Endothelial cell (in vitro differentiated cells): ENCODE results near the gene PLEKHS1. TPM values are rescaled to one million over a fixed set of nuclear protein-coding genes. Genes with fewer than 3 reads are reported as not detected.

Experiments
- DNase-seq: peaks from one replicate; pipeline ENCODE4 v3.0.0; 2021; ENCODE audit warnings: low spot score
- H3K27ac Mint-ChIP-seq: one replicate; pipeline ENCODE4 v1.8.0; 2021; ENCODE audit warnings: mixed read lengths, inconsistent platforms; ENCODE audit not compliant: unreplicated experiment
- H3K27me3 Mint-ChIP-seq: one replicate; pipeline ENCODE4 v1.8.0; 2021; ENCODE audit warnings: mild to moderate bottlenecking, moderate library complexity, mixed read lengths, inconsistent platforms; ENCODE audit not compliant: unreplicated experiment
- H3K36me3 Mint-ChIP-seq: one replicate; pipeline ENCODE4 v1.8.0; 2021; ENCODE audit warnings: mild to moderate bottlenecking, low read depth, mixed read lengths, inconsistent platforms; ENCODE audit not compliant: unreplicated experiment
- H3K4me1 Mint-ChIP-seq: one replicate; pipeline ENCODE4 v1.8.0; 2021; ENCODE audit warnings: mild to moderate bottlenecking, mixed read lengths, inconsistent platforms; ENCODE audit not compliant: unreplicated experiment
- H3K4me3 Mint-ChIP-seq: one replicate; pipeline ENCODE4 v1.8.0; 2021; ENCODE audit warnings: mild to moderate bottlenecking, mixed read lengths, inconsistent platforms; ENCODE audit not compliant: unreplicated experiment
- H3K9me3 Mint-ChIP-seq: one replicate; pipeline ENCODE4 v1.8.0; 2021; ENCODE audit warnings: mixed read lengths, inconsistent platforms; ENCODE audit not compliant: unreplicated experiment
- total RNA-seq: library from RNA; stranded (reverse); fragmentation: NEBNext Ultra II Directional; extraction: Animal tissue kit (Norgen Biotek cat#: 25700); gene quantifications from one replicate; pipeline ENCODE4 v1.2.1, GENCODE V29; 2021; ENCODE audit not compliant: unreplicated experiment
- TF ChIP-seq, protein P1 (sequence below): fragments of 200-600 bp; sonication (generic); IDR thresholded peaks from one replicate; pipeline ENCODE4 v1.5.0; 2021; ENCODE audit warnings: antibody characterized with exemption; ENCODE audit not compliant: unreplicated experiment

The PLEKHS1 gene
- total RNA-seq, 1 donor from 2014 or later: not detected

DNA sequence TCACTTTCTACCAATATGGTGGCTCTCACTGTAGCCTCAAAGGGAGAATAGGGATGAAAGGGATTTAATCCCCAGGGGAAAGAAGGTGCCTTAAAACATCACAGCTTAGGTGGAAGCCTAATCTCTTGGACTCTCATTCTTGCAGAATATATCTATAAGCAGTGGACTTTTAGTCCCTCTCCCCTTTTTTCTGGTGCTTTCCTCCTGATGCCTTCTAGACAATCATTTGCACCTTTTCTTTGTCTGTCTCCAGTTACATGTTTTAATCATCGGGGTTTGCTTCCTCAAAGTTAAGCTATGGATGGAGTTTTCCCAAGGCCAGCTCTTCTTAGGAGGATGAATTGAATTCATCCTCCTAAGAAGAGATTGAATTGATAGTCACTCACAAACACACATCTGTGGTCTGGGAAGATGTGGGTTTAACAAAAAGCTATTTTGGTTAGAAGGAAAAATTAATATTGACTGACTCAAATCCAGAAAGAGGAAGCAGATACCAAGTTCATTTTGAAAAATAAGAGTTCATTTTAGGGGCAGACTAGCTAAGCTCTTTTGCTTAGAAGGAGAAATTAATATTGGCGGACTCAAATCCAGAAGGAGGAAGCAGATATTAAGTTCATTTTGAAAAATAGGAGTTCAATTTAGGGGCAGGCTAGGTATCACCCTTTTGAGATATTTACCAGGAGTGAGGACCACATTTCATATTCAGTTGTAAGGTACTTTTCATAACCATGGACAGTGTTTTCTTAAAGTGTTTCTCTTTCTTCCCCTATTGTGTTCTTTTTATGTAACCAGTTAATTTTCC lies 35.2 kb upstream of the PLEKHS1 start:
- Mint-ChIP-seq H3K27ac (no peak overlapping the region), H3K36me3 (no peaks in the 10 kb centered on the region), H3K9me3 (no peaks in the 10 kb centered on the region), H3K4me3 (no peak overlapping the region), H3K4me1 (peaks cover 2% of the 10 kb centered on the region), H3K27me3 (no peaks in the 10 kb centered on the region)
- no peak for DNase-seq
- TF ChIP-seq, protein P1, sequence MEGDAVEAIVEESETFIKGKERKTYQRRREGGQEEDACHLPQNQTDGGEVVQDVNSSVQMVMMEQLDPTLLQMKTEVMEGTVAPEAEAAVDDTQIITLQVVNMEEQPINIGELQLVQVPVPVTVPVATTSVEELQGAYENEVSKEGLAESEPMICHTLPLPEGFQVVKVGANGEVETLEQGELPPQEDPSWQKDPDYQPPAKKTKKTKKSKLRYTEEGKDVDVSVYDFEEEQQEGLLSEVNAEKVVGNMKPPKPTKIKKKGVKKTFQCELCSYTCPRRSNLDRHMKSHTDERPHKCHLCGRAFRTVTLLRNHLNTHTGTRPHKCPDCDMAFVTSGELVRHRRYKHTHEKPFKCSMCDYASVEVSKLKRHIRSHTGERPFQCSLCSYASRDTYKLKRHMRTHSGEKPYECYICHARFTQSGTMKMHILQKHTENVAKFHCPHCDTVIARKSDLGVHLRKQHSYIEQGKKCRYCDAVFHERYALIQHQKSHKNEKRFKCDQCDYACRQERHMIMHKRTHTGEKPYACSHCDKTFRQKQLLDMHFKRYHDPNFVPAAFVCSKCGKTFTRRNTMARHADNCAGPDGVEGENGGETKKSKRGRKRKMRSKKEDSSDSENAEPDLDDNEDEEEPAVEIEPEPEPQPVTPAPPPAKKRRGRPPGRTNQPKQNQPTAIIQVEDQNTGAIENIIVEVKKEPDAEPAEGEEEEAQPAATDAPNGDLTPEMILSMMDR: no peak

DNA sequence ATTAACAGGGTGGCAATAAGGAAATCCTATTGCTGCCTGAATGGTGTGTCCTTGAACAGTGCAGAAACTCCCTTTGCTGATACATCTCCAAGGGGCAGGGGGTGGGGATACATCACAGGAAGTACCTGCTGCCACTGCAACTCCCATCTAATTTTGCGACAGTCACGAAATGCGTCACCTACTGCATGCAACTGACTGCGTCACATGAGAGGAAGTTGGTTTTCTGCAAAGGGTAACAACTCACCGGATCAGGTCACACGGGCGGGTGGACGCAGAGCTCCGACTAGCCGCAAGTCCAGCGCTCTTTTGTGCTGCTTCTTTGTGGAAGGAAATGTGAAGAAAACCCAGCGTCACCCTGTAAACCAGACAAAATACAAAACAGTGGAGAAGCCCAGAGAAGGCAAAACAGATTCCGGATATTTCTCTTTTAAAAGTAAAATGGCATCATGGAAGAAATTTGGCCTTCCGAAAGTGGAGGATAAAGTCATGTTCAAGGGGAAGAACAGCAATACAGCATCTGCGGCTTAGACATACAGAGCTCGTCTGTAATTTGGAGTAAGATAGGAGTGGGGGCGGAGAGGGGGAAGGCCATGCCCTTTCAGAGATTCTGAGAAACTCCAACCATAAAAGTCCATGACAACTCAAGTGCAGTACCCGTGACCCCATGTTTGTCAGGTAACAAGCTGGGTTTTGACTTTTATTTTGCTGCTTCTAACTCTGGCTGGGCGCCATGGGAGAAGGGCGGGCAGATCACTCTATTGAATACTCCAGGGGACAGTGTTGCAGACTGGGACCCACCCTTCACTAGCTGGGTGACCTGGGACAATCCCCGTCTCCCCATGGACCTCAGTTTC lies 32.3 kb upstream of the PLEKHS1 start:
- no peaks in the 10 kb centered on the region for H3K9me3 Mint-ChIP-seq
- H3K27ac Mint-ChIP-seq: no peak overlapping the region
- no peaks in the 10 kb centered on the region for H3K27me3 Mint-ChIP-seq
- DNase-seq: no peak
- TF ChIP-seq, protein P1: no peak
- H3K4me1 Mint-ChIP-seq: no peaks in the 10 kb centered on the region
- no peaks in the 10 kb centered on the region for H3K36me3 Mint-ChIP-seq
- no peak overlapping the region for H3K4me3 Mint-ChIP-seq

DNA sequence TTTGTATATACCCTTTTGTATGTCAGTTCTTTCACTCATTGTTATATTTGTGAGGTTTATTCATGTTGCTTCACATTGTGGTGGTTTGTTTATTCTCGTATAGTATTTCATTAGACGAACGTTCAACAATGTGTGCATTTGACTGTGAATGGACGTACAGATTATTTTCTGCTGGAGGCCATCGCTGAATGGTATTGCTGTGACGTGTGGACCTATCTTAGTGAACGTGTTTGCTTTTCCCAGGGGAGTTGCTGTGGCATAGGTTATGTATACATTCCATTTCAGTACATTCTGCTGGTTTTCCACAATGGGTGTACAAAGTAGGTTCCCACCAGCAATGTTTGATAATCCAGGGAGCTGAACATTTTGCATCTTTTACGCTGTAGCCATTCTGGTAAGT lies 31.1 kb upstream of the PLEKHS1 start:
- Mint-ChIP-seq H3K4me1 (no peaks in the 10 kb centered on the region), H3K4me3 (no peak overlapping the region), H3K36me3 (no peaks in the 10 kb centered on the region), H3K9me3 (no peaks in the 10 kb centered on the region), H3K27me3 (no peaks in the 10 kb centered on the region), H3K27ac (no peak overlapping the region)
- no peak for DNase-seq
- TF ChIP-seq, protein P1: no peak

DNA sequence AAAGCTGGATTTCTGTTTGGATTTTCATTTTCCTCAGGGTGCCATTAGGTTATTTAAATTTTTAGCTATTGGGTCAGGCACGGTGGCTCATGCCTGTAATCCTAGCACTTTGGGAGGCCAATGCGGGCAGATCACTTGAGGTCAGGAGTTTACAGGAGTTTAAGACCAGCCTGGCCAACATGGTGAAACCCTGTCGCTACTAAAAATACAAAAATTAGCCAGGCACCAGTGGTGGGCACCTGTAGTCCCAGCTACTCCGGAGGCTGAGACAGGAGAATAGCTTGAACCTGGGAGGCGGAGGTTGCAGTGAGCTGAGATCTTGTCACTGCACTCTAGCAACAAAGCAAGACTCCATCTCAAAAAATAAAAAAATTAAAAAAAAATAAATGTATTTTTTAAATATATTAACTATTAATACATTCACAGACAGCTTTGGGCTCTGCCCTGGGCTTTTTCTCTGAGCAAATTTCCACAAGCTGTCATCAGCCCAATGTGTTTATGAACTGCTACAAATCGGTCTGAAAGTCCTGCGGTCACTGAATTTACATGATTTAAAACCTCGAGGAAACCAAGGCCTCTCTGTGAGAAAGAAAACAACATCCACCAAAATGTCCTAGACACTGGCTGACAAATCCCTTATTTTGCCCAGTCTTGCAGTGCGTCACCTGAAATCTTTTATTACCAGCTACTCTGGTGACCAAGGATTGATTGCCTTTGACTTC lies 19.2 kb upstream of the PLEKHS1 start:
- TF ChIP-seq, protein P1: no peak
- no peaks in the 10 kb centered on the region for H3K9me3 Mint-ChIP-seq
- no peaks in the 10 kb centered on the region for H3K4me1 Mint-ChIP-seq
- H3K27me3 Mint-ChIP-seq: peaks cover 3% of the 10 kb centered on the region
- H3K27ac Mint-ChIP-seq: no peak overlapping the region
- H3K36me3 Mint-ChIP-seq: peaks cover 9% of the 10 kb centered on the region
- no peak for DNase-seq
- no peak overlapping the region for H3K4me3 Mint-ChIP-seq
